GM19467 (cell line): Measurements from ENCODE around the gene EFEMP2.
A peak's percentile ranks its signal among the peaks of the same experiment; 100 is the strongest.

Source experiments
- ATAC-seq: cut with Tn5 transposase; IDR thresholded peaks from one replicate; pipeline ENCODE4 v1.9.1; 2021; ENCODE audit warnings: mild to moderate bottlenecking, moderate library complexity; ENCODE audit not compliant: unreplicated experiment

EFEMP2 gene

DNA sequence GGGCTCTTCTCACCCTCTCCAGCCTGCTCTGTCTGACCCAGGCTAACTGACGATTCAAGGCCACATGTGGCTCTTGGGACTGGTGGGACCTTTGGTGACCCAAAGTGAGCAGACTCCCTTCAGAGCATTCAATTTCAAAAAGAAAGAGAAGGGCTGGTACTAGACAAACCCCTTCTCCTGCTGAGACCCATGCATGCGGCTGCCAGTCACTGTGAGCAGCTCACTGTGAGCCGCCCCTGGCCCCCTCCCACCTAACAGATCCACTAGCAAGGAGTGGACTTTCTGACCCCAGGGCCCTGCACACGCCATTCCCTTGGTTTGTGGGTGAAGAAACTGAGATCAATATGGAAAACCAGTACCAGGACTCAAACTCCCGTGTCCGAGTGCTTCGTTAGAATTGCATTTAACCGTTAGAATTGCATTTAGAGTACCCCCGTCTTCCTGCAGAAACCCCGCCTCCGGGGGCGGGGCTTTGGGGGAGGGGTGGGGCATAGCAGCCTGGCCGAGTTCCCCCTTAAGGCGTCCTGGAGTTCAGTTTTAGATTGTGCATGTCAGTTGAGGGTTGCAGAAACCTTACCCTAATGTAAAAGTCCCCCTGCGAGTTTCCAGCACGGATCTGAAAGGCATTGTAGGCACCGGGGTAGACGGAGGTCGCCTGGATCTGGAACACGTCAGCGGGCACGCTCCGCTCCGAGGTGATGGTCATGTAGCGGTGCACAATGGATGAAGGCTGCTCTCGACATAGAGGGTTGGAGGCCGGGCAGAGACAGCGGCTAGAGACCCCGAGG lies 5.1 kb downstream of the EFEMP2 start:
- ATAC-seq = no peak

DNA sequence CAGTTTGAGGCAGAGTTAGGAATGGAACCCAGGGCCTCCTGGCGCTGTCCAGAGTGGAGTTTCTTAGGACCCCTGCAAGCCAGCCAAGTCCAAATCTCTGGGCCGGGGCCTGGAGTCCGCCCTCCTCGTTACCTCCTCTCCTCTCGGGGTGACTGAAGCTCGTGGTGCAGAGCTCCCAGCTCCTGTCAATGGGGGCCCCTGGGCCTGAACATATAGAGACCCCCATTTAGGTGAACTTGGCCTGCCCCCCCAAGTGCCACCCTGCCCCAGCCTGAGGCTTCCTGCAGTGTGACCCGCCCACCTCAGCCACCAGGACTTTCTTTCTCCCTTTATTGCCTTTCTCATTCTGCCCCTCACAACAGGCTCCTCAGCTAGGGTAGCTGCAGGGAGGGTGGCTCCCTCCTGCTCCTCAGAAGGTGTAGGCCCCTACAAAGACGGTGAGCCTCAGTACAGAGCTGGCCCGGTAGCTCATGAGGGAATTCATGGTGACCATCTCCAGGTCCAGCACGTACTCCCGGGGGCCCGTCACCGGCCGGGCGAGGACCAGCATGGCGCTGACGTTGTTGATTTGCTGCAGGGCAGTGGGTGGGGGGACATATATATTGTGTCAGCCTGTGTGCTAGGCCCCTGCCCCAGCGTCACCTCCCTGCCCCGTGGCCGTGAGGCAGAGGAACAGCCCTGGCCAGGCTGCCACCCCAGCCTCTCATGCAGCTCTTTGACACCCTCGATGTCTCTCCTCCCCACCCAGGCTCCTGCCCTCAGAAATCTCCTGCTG lies 5.9 kb downstream of the EFEMP2 start:
- ATAC-seq = no peak

DNA sequence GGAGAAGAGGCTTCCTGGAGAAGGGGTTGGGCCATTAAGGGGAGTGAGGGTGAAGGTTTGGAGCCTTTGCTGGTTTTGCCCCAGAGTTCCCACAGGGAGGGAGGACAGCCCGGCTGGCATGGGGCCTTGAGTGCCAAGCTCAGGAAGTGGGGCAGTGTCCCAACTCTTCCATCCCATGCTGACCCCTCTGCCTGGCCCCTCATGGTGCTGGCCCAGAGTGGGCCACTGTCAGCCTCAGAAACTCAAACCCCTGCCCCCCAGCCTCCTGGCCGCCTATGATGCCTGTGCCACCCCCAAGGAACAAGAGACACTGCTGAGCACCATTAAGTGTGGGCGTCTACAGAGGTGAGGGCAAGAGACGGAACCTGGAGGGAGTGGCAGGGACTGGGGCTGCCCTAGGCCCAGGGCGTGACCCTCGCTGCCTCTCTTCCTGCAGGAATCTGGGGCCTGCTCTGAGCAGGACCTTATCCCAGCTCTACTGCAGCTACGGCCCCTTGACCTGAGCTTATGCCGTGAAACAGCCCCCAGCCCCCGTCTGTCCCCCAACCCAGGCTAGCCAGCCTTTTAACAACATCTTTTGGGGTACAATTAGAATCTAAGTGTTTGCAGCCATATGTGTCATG lies 6.9 kb downstream of the EFEMP2 start:
- no peak for ATAC-seq

DNA sequence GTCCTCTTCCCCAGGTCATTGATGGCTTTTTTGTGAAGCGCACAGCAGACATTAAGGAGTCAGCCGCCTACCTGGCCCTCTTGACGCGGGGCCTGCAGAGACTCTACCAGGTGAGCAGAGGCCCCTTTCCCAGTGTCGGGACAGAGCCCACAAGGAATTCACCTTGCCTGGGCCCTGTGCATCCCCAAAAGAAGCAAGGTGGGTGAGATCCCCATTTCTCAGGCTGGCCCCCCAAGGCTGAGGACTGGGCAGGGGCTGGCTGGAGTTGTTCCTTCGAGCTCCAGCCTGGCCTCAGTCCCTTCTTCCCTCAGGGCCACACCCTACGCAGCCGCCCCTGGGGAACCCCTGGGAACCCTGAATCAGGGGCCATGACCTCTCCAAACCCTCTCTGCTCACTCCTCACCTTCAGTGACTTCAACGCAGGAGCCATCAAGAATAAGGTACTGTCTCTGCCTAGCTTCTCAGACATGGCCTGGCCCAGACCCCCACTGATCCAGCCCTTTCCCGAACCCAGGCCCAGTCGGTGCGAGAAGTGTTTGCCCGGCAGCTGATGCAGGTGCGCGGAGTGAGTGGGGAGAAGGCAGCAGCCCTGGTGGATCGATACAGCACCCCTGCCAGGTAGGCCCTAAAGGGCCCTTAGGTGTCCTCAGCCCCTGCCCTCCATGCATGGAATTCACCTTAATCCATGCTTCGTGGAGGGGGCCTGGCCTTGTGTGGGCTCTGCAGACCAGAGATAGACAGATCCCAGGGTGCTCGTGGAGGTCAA lies 7.7 kb downstream of the EFEMP2 start:
- no peak for ATAC-seq

DNA sequence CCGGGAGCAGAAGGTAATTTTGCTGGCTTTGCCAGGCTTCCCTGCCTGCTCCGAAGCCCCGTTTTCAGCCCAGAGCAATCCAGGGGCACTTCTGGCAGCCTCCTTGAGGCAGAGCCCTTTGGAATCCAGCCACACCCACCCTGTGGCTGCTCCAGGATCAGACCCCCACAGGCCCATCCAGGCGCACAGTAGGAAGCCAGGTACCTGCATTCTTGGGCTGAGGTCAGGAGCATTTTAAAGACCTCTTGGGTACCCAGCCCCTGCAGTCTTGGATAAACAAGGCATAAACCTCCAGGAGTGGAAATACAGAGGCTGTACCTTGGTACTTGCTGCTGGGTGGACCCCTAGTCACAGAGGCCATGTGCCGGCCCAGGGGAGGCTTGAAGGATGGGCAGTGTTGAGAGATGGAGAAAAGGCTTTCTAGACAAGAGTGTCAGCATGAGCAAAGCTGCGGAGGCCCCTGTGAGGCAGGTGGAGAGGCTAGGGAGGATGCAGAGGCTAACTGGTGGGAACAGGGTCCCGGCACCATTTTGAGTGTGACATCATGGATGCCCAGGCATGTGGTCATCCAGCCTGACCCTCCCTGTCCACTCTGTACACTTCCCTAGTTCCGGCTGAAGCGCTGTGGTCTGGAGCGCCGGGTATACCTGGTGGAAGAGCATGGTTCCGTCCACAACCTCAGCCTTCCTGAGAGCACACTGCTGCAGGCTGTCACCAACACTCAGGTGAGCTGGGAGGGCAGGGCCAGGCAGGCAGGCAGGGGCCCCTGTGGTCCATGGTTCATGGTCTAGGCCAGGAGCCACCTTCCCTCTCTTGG lies 8.5 kb downstream of the EFEMP2 start:
- ATAC-seq = no peak

DNA sequence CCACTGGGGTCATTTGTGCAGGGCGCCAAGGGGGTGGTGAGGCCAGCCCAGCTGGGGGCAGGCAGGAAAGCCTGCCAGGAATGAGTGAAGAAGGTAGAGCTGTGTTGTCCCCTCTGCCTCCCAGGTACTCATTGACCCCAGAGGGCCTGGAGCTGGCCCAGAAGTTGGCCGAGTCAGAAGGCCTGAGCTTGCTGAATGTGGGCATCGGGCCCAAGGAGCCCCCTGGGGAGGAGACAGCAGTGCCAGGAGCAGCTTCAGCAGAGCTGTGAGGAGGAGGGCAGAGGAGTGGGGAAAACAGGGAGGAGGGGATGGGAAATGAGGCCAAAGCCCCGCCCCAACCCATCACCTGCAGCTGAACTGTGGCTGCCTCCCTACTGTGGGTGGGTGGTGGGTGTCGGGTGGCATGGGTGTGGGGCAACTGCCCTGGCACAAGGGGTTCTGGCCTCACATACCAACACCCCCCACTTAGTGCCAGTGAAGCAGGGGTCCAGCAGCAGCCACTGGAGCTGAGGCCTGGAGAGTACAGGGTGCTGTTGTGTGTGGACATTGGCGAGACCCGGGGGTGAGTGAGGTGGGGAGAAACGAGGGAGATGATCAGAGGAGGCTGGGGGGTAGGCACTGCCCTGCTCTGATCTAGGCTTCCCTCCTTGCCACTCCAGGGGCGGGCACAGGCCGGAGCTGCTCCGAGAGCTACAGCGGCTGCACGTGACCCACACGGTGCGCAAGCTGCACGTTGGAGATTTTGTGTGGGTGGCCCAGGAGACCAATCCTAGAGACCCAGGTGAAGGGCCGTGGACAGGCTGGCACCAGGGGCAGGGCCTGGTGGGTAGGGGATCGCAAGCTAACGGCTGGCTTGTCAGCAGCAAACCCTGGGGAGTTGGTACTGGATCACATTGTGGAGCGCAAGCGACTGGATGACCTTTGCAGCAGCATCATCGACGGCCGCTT lies 9.4 kb downstream of the EFEMP2 start:
- ATAC-seq = no peak

DNA sequence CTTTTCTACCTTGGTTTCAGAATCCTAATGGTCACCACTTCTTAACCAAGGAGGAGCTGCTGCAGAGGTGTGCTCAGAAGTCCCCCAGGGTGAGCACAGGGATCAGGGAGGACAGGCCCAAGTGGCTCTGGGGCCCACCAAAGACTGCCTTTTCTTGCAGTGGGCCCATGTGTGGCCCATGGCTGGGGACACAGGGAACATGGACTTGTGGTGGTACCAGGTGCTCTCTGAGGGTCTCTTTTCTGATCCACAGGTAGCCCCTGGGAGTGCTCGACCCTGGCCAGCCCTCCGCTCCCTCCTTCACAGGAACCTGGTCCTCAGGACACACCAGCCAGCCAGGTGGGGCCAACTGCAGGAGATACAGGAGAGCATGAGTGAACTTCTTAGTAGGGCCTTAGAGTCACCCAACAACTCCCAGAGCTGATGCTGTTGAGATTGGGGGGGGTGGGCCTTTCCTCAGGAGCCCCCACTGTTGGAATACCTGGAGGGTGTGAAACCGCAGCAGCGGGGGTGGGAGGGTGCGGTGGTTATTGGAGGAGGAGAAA lies 10.3 kb downstream of the EFEMP2 start:
- no peak for ATAC-seq

DNA sequence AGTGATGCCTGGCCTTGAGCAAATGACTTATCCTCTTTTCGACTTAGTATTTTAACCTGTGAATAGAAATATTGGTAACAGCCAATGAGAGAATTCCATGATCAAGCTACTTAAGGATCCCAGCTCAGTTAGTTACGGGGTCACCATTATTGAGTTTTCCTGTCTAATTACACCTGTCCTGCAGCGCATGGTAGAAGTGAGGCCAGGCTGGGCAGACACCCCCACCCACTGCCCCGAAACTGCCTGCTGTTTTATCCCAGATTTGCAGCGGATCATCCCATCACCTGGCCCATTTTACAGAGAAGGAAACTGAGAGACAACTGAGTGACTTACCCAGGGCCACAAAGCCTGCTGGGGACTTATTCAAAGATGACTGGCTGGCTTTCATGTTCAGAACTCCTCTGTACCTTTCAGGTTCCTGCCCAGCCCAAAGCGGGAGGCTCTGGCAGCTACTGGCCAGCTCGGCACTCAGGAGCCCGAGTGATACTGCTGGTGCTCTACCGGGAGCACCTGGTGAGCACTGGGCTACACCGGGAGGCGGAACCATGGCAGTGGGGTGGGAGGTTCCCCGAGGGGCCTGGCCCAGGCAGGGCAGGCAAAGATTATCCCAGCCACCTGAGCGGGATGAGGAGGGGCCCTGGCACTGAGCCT lies 10.9 kb downstream of the EFEMP2 start:
- no peak for ATAC-seq

DNA sequence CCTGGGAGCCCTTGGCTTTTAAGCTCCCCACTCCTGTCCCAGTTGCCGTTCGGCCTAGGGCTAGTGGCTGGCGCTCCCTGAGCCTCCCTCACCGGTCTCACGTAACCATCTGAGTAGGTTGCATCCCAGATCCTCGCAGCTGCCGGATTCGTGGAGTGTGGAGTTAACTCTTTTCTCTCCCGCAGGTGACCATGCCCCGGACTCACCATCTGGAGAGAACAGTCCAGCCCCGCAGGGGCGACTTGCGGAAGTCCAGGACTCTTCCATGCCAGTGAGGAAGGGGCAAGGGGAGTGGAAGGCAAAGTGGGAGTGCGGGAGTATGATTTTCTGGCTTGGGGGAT lies 11.5 kb downstream of the EFEMP2 start:
- no peak for ATAC-seq

DNA sequence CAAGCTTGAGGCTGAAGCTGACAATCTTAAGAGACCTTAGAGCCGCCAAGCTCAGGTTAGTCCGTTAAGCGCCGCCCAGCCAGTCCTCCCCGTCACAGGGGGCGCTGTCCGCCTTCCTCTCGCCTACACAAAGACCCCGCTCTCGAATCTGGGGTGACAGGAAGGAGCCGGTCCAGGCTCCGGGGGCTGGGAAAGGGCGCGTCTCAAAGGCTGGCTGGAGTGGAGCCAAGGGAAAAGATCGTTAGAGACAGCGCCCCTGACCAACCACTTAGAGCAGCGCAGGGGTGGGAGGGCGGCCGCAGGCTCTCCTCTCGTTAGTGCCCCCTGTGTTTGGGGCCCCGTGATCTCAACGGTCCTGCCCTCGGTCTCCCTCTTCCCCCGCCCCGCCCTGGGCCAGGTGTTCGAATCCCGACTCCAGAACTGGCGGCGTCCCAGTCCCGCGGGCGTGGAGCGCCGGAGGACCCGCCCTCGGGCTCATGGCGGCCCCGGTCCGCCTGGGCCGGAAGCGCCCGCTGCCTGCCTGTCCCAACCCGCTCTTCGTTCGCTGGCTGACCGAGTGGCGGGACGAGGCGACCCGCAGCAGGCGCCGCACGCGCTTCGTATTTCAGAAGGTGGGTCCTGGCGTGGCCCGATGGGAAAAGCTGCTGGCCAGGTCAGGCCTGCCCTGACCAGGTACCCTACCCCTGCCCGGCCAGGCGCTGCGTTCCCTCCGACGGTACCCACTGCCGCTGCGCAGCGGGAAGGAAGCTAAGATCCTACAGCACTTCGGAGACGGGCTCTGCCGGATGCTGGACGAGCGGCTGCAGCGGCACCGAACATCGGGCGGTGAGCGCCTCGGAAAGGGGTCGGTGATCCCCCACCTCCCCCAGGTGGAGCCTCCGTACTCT lies 12.1 kb downstream of the EFEMP2 start, which contains the start of gene MUS81:
Gene MUS81 (plus strand): TSS at position 156 of the 887 bp plus-strand sequence. CDS start 321 bp downstream, at position 477.
- ATAC-seq = no peak

DNA sequence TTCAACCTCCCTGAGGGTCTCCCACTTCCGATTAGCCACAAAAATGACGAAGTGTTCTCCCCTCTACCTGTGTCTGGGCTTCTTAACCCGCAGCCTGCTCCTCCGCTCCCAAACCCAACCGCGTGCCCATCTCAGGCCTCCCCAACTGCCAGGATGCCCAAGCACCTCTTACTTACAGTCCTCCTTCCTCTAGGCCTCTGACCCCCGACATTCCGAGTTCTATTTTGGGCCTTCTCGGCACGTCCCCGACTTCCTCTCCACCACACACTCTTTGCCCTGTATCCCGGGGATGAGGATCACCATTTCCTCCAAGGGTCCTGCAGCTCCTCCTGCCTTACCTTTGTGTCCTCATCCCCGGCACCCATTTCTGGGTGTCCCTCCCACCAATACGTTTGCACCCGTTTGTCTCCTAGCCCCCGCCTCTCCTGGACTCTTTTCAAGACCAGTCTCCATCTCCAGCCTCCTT lies 12.8 kb downstream of the EFEMP2 start:
- ATAC-seq = no peak

DNA sequence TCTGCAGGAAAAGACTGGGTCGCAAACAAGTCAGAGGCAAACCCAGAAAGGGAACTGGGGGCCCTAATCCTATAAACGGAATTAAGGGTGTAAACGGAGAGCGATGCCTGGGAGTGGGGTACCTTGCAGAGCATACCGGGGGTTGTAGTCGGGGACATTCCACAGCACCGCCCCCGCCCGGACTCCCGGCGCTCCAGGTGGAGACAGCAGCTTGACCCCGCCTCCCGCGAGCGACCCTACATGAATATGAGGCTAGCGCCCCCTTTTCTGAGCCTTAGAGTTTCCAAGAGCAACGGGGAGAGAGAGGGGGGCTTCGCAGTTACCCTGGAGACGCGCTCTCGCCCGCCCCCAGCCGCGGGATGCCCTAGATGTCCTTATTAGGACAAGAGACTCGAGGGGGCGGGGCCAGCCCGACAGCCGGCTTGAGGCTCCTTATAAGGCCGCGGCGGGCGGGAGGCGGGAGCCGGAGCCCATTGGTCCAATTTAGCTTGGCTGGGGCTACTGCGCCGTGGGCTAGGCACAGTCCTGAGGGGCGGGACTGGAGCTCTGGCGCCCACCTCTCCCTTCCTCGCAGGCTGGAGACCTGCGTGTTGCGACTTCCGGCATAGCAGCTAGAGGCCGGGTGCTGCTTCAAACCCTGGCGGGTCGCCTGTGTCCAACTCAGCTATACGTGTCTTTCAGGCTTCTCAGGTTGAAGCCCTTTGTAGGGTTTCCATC lies 13.3 kb downstream of the EFEMP2 start:
- peak; percentile 40 for ATAC-seq

DNA sequence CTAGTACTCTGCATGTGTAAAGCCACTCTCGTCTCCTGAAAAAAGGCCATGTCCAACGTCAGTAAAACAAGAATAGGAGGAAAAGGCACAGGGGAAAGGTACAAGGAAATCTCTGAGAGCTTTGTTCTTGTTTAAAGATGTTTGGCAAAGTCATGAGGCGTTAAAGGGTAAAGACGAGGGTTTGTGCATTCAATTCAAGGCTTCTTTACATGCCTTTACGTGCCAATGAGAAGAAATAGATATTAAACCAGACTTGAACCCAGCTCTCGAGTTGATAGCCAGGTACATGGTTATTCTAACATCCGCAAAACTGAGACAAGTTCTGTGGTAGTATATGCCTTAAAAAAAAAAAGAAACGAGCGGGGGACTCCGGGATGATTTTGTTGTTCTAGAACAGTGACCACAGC lies 13.9 kb downstream of the EFEMP2 start:
- no peak for ATAC-seq

DNA sequence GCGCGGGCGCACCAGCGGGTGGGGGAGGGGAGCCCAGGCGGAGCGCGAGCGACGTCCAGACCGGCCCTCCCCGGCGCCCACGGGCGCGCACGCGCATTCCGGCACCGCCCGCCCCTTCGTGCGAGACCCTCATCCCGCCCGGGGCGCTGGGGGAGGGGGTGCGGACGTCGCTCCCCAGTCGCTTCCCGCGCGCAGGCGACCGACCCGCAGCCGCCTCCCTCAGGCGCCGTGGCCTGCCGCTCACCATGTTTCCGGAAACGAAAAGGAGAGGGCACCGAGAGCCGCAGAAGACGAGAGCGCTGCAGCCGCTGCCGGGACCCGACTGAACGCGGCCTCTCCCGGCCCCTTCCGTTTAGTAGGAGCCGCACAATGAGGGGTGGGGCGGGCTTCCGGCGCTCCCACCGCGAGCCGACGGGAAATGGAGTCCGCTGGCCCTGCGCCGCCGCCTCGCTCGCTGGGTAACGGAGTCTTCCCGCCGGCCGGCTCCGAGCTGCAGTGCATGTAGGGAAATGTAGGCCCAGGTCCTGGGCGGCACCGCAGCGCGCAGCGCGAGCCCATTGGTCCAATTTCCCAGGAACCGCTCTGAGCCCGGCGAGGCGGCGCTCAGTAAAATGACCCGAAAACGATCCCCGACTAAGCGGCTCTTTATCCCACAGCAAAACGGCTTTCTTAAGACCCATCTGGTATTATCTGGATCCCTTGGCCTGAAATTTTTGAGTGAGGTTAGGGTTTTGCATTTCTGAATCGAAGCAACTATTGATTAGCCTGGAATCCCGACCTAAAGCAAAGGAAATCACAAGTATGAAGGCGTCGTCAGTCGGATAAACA lies 14.5 kb downstream of the EFEMP2 start, which contains the start of gene CFL1:
Gene CFL1 (minus strand): TSS at position 328 of the 828 bp plus-strand sequence. CDS start 81 bp downstream, at position 247.
- ATAC-seq = peak; percentile 44

DNA sequence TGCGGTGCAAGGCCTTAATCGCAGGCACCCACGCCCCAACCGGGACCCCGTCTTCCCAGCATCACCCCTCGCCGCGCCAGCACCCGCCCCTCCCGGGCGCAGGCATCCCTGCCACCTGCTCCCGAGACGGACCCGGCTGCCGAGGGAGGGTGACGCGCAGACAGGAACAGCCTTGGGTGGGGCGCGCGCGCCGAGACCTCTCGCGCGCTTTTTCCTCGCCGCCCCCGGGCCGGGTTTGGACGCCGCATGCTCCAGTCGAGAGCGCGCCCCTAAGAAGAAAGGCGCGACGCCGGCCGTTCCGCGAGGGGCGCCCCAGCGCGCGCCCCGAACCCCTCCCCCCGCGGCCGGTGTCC lies 15.1 kb downstream of the EFEMP2 start:
- peak; percentile 3 for ATAC-seq
